HepG2 (cell line): ENCODE results near the gene OPA3. TPM values are rescaled to one million over a fixed set of nuclear protein-coding genes. Genes with fewer than 3 reads are reported as not detected.

Experiments used
- CEBPB ChIP-seq: IDR thresholded peaks from 2 replicates; pipeline ENCODE4 v1.6.1; 2011; ENCODE audit warnings: low read depth, low read length, improper control_type of control experiment, borderline replicate concordance
- CERS6 ChIP-seq: sonication (generic); formaldehyde crosslinking; IDR thresholded peaks from 2 replicates; pipeline ENCODE4 v1.5.0; 2020; ENCODE audit warnings: missing genetic modification reagents
- EEA1 ChIP-seq: sonication (generic); formaldehyde crosslinking; IDR thresholded peaks from 2 replicates; pipeline ENCODE4 v1.5.1; 2020; ENCODE audit warnings: mild to moderate bottlenecking, missing genetic modification reagents, borderline replicate concordance
- GATA4 ChIP-seq: sonication (generic); IDR thresholded peaks from 2 replicates; pipeline ENCODE4 v1.6.1; 2016; ENCODE audit warnings: antibody characterized with exemption, low read depth, borderline replicate concordance
- HNRNPLL ChIP-seq: fragments of 200-400 bp; formaldehyde crosslinking; IDR thresholded peaks from 2 replicates; pipeline ENCODE4 v1.6.1; 2017; ENCODE audit warnings: mild to moderate bottlenecking, low read depth, low read length; ENCODE audit not compliant: poor library complexity, severe bottlenecking
- MIXL1 ChIP-seq: IDR thresholded peaks from 2 replicates; pipeline ENCODE4 v1.6.1; 2016
- NBN ChIP-seq: fragments of 450-650 bp; conservative IDR thresholded peaks from 2 replicates; pipeline ENCODE4 v1.6.1; 2017
- PHF21A ChIP-seq: sonication (generic); formaldehyde crosslinking; IDR thresholded peaks from 2 replicates; pipeline ENCODE4 v1.5.0; 2020; ENCODE audit warnings: mild to moderate bottlenecking, missing genetic modification reagents
- PRMT3 ChIP-seq: sonication (generic); formaldehyde crosslinking; IDR thresholded peaks from 2 replicates; pipeline ENCODE4 v1.8.1; 2022; ENCODE audit warnings: low read depth, mild to moderate bottlenecking, moderate library complexity, missing genetic modification reagents, borderline replicate concordance
- STAT5B ChIP-seq: sonication (generic); formaldehyde crosslinking; IDR thresholded peaks from 2 replicates; pipeline ENCODE4 v1.4.0; 2020; ENCODE audit warnings: missing genetic modification reagents
- SUZ12 ChIP-seq: fragments of 150-350 bp; IDR thresholded peaks from 2 replicates; pipeline ENCODE4 v1.6.1; 2014; ENCODE audit warnings: low read depth, low read length
- TCF12 ChIP-seq, 2 experiments: fragments of 450-650 bp in 1 of 2; sonication (generic) in 1 of 2; formaldehyde crosslinking in 1 of 2; IDR thresholded peaks; 2 replicates each; pipeline versions ENCODE4 v1.6.1 to v1.8.0; 2017 to 2022; ENCODE audit warnings: antibody characterized with exemption in 1 of 2, mild to moderate bottlenecking in 1 of 2, missing genetic modification reagents in 1 of 2, moderate library complexity in 1 of 2
- TEAD3 ChIP-seq: optimal IDR thresholded peaks from 2 replicates; pipeline ENCODE3; 2016; ENCODE audit warnings: borderline replicate concordance
- THYN1 ChIP-seq: sonication (generic); formaldehyde crosslinking; IDR thresholded peaks from 2 replicates; pipeline ENCODE4 v1.8.1; 2023; ENCODE audit warnings: low read depth, mild to moderate bottlenecking, moderate library complexity, missing genetic modification reagents, borderline replicate concordance
- ZBTB25 ChIP-seq: IDR thresholded peaks from 2 replicates; pipeline ENCODE4 v1.6.1; 2018; ENCODE audit warnings: missing genetic modification reagents
- ZMYM3 ChIP-seq: sonication (generic); formaldehyde crosslinking; IDR thresholded peaks from 2 replicates; pipeline ENCODE4 v1.5.1; 2020; ENCODE audit warnings: mild to moderate bottlenecking, missing genetic modification reagents
- ZNF143 ChIP-seq: sonication (generic); formaldehyde crosslinking; IDR thresholded peaks from 2 replicates; pipeline ENCODE4 v1.4.0; 2020; ENCODE audit warnings: missing genetic modification reagents
- ZSCAN22 ChIP-seq: sonication (generic); formaldehyde crosslinking; IDR thresholded peaks from 2 replicates; pipeline ENCODE4 v1.4.0; 2020; ENCODE audit warnings: mild to moderate bottlenecking, missing genetic modification reagents
- ZXDC ChIP-seq: sonication (generic); formaldehyde crosslinking; IDR thresholded peaks from 2 replicates; pipeline ENCODE4 v1.5.0; 2020; ENCODE audit warnings: mild to moderate bottlenecking, missing genetic modification reagents
- polyA plus RNA-seq, 8 experiments: library from polyadenylated mRNA; depleted of rRNA in 3 of 8; stranded (reverse) in 7 of 8; unstranded in 1 of 8; fragments of >200 nt; fragmentation: Illumina TruSeq in 4 of 8; extraction: Trizol in 4 of 8; gene quantifications; 2 replicates each; pipeline versions ENCODE4 v1.2.1 to v1.2.3, GENCODE V29; 2011 to 2016; ENCODE audit warnings: low read depth in 4 of 8, missing spikeins in 1 of 8, mixed read lengths in 1 of 8; ENCODE audit not compliant: insufficient read depth in 1 of 8
- total RNA-seq, 5 experiments: library from RNA; depleted of rRNA; stranded (reverse); fragments of >200 nt; fragmentation: Illumina TruSeq; extraction: Trizol; gene quantifications; 2 replicates each; pipeline ENCODE4 v1.2.3, GENCODE V29; 2016; ENCODE audit warnings: low read depth in 1 of 5
- TF ChIP-seq, protein P1 (sequence below): sonication (generic); formaldehyde crosslinking; IDR thresholded peaks from 2 replicates; pipeline ENCODE4 v1.5.1; 2020; ENCODE audit warnings: missing genetic modification reagents, mild to moderate bottlenecking, borderline replicate concordance
- TF ChIP-seq, protein P2 (sequence below), 2 experiments: sonication (generic) in 1 of 2; formaldehyde crosslinking in 1 of 2; IDR thresholded peaks; 2 replicates each; pipeline versions ENCODE4 v1.4.0 to v1.6.1; 2018 to 2020; ENCODE audit warnings: missing genetic modification reagents in 2 of 2, borderline replicate concordance in 1 of 2, low read depth in 1 of 2, mild to moderate bottlenecking in 1 of 2, missing biosample characterization in 1 of 2

The OPA3 gene
- total and polyA plus RNA-seq, 2 of the 13 experiments (the other 11 are each of a cell fraction or from before 2014, with no cell fraction given): 8.3 to 17.7 TPM

GRCh38 chr19:45607071-45608029 is 22.7 kb upstream of the OPA3 start (continued):
- TF ChIP-seq TCF12 (IDR thresholded peaks at IDR 0.05) (no peak), TCF12 (CRISPR knock-in tag; IDR thresholded peaks at IDR 0.05) (no peak), GATA4 (no peak), CEBPB (no peak), PHF21A (CRISPR knock-in tag) (no peak), THYN1 (CRISPR knock-in tag) (no peak), STAT5B (CRISPR knock-in tag) (no peak), ZSCAN22 (CRISPR knock-in tag) (no peak), SUZ12 (no peak), TEAD3 (CRISPR knock-in tag) (peak; percentile 62), HNRNPLL (peak; percentile 59), NBN (no peak), ZBTB25 (CRISPR knock-in tag) (peak; percentile 47; the same call in 1 of the 2 replicates), CERS6 (no peak), ZXDC (no peak), PRMT3 (CRISPR knock-in tag) (no peak), MIXL1 (CRISPR knock-in tag) (0 out of 2 replicates have a peak, but pooled peaks have one; percentile 8), EEA1 (CRISPR knock-in tag) (no peak), ZMYM3 (CRISPR knock-in tag) (peak; percentile 62), ZNF143 (CRISPR knock-in tag) (no peak)
- TF ChIP-seq, protein P1, sequence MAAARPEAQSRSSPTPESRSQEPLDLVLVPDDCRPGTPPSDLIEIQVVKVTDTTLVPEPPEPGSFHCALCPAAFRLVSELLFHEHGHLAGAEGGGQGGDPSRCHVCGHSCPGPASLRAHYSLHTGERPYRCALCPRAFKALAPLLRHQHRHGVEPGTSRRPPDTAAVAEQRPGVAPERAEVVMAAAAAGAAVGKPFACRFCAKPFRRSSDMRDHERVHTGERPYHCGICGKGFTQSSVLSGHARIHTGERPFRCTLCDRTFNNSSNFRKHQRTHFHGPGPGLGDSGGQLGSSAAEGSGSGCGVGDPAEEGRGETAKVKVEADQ: no peak
- TF ChIP-seq, protein P2, sequence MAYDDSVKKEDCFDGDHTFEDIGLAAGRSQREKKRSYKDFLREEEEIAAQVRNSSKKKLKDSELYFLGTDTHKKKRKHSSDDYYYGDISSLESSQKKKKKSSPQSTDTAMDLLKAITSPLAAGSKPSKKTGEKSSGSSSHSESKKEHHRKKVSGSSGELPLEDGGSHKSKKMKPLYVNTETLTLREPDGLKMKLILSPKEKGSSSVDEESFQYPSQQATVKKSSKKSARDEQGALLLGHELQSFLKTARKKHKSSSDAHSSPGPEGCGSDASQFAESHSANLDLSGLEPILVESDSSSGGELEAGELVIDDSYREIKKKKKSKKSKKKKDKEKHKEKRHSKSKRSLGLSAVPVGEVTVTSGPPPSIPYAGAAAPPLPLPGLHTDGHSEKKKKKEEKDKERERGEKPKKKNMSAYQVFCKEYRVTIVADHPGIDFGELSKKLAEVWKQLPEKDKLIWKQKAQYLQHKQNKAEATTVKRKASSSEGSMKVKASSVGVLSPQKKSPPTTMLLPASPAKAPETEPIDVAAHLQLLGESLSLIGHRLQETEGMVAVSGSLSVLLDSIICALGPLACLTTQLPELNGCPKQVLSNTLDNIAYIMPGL (CRISPR knock-in tag; IDR thresholded peaks at IDR 0.05; ENCODE audit: borderline replicate concordance in 1 of 2, low read depth in 1 of 2): peak; percentile 71 to 84
